GM18870 (cell line): ENCODE results near the gene SLC45A1.
"Not testable (repeated sequence)": the region's sequence is repeated elsewhere in the genome, so short reads cannot be mapped to it uniquely, and the experiment has no call there.

ENCODE experiments used
- ATAC-seq: cut with Tn5 transposase; IDR thresholded peaks from one replicate; pipeline ENCODE4 v1.9.1; 2021; ENCODE audit warnings: moderate library complexity; ENCODE audit not compliant: unreplicated experiment

The SLC45A1 gene

DNA sequence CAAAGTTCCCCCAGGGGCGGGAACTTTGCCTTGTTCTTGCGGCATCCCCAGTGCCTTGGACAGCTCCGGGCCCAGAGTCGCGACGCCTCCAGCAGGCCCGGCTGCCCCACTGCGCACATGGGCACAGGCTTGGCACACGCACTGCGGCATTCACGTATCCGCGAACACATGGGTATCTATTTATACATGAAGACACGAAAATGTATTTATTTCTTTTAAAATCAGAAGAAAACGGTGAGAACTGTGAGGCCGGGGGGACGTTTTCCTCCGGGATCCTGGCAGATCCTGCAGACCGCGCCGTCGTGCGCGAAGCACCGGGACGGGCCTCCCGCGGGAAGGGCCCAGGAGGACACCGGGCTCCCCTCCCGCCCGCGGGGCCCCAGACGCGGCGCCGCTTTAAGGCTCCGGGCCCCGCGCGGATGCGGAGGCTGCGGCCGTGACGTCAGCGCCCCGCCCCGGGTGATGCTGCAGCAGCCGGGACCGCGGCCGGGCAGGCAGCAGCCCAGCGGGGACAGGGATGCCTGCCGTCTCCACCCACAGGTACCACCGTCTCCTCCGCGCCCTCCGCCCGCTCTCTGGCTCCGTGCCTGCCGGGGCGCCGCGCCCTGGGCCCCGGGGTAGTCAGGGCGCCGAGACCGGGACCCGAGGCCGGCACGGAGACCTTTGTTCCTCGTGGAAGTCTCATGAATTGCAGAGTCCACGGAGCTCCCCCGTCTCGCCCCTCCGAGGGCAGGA, at the start of gene SLC45A1:
SLC45A1 (plus strand) TSS at position 468 of the 735 bp plus-strand sequence. CDS start 6,216 bp downstream, outside the sequence.
- ATAC-seq = no peak

DNA sequence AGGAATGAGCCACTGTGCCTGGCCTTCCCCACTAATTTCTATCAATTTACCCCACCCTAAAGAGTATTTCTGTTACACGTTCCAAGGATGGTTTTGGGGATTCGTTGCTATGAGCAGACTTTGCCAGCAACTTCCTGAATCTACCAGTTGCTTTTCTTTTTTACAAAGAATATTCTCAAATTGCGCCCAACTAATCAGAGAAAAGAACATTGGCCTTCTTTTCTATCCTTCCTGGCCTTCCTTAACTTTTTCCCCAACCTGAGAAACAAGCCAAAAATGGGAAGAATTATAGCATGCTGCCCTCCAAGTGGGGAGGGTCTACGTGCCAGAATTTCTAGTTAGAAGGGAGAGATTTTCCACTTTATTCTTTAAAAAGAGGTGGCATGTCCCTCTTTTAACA, 44.9 kb upstream of the SLC45A1 start:
- ATAC-seq = no peak

DNA sequence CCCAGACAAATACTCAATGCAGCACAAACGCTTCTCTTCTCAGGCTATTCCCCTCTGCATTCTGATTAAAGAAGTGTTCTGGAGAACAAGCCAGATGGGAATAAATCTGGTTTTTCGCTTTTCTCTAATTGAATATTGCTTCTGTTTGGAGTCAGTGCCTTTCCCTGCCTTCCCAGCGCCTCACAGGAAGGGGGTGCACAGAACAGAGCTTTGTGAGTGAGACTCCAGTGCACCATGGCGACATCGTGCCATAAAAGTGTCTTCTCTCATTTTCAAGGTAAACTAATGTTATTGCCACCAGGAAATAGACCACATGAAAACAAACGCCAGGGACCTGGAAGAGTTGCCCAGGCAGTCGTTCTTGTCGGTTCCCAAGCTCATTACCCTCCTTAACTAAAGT, 43.6 kb upstream of the SLC45A1 start:
- ATAC-seq = no peak

DNA sequence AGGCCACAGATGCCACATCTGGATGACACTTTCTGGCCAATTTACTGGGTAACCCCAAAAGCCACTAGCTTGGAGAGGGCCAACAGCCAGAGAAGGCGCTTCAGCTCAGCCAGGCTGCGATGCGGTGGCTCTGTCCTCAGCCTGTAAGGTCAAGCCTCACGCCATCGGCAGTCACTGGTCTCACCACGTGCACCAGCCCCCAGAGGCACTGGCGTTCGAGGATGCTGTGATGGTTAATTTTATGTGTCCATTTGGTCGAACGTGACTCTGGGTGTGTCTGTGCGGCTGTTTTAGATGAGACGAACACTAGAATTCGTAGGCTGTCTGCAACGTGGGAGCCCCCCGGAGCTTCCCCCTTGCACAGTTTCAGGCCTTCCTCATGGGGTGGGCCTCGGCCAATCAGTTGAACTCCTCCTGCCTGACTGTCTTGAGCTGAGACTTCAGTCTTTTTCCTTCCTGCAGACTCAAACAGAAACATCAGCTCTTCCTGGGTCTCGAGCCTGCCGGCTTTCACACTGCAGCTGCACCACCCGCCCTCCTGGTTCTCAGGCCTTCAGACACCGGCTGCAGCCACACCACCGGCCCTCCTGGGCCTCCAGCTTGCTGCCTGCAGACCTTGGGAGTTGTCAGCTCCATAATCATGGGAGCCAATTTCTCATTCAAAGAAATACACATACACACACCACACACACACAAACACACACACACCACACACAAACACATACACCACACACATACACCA, 41.6 kb upstream of the SLC45A1 start:
- no peak for ATAC-seq

DNA sequence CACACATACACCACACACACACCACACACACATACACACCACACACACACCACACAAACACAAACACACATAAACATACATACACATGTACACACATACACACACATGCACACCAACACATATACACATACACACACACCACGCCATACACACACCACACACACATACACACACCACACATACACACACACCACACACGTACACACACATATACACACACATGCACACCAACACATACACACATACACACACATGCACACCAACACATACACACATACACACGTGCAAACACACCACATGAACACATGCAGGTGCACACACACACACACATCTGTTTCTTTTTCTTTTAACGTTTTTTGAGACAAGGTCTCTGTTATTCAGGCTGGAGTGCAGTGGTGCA, 41.0 kb upstream of the SLC45A1 start:
- no peak for ATAC-seq

DNA sequence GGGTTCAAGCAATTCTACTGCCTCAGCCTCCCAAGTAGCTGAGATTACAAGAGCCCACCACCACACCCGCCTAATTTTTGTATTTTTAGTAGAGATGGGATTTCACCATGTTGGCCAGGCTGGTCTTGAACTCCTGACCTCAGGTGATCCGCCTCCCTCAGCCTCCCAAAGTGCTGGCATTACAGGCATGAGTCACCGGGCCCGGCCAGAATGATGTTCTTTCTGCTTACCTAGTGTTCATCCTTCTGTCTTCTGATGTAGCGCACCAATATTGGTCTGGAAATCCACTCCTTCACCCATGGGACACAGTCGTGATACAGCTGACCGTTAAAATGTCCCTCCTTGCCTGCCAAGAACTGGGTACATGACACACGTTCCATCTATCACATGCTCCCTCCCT, 39.2 kb upstream of the SLC45A1 start:
- ATAC-seq = not testable (repeated sequence)

DNA sequence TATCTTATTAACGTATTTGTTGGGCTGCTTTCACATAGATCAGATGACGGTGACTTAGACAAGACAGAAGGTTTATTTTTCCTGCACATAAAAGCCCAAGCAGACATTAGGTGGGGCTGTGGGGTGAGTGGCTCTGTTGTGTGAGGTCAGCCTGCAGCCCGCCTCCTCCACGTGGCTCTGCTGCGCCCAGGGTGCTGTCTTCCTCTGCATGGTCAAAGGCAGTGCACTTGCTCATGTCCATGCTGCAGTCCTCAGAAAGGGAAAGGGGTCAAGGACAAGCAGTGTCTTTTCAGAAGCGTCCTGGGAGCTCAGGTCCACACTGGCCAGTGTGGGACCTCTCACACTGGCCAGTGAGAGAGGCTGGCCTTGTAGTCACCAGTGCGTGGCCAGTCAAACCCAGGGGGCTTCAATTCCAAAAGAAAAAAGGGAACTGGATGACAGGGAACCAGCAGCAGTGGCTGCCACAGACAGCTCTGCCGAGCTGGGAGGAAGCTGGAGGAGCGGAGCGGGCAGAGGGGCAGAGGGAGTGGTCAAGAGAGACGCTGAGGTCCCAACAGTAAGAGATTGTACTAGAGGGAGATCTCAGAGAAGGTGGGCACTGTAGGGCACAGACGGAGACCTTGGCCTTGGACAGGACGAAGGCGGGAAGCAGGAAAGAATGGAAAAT, 35.9 kb upstream of the SLC45A1 start:
- ATAC-seq = no peak

DNA sequence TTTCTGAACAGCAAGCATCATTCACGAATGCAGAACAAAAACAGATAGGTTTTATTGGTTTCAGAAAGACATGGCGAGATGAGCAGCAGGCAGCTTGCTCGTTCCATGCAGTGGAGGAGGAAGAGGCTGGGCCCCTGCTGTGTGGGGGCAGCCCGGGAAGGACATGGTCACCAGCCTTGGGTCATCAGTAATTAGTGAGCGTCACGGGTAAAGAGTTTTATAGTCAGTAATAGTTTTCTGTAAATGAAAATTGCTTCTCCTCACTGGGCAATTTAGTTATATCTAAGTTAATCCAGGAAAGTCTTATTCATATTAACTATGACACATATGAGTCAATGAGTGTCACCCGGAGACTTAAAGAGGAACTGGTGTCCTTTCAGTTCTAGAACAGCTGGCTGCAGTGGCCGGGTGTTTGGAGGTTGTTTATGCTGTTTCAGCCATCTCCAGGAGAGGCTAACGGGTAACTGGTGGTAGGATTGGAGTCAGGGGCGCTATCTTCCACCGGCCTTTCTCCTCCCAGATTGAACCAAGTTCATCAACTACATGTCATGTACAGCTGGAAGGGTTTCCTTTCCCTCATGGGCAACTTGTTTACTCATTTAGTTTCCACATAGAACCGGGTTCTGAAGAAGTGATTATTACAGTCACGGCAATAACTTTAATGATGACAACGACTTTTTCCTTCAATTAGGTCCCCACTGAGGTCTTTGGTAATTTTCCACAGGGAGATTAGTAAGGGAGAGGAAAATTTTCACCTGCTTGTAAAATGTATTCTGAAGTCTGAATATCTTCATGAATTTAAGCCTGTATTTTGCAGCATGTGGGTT, 34.6 kb upstream of the SLC45A1 start:
- ATAC-seq = peak; percentile 86

DNA sequence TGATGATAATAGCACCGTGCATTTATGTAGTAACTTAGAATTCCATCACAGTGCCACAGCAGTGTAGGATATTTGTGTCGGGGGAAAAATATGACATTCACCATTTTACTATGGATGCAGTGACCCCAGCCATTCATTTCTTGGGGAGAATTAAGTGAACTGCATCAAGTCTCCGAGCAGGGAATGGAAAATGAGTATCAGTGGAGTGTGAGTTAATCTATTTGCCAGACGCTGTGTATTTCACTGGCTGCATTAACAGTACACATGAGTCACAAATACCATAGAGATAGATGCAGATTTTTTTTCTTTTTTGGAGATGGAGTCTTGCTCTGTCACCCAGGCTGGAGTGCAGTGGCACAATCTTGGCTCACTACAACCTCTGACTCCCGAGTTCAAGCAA, 33.8 kb upstream of the SLC45A1 start:
- no peak for ATAC-seq

DNA sequence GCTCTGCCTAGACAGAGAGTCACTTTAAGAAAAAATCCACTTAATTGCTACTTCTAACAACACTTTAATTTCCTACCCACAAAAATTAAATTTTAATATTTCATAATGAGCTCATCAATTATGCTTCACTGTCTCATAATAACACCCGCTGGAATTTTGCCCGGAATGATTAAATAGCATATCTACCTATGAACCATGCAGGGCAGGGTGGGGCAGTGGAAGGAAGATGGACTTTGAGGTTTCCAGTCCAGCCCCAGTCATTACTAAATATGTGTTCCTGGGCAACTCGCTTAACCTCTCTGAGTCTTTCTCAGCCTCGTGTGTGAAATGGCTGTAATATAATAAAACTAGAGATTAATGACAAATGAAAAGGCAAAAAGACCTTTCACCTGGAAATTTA, 32.8 kb upstream of the SLC45A1 start:
- no peak for ATAC-seq

DNA sequence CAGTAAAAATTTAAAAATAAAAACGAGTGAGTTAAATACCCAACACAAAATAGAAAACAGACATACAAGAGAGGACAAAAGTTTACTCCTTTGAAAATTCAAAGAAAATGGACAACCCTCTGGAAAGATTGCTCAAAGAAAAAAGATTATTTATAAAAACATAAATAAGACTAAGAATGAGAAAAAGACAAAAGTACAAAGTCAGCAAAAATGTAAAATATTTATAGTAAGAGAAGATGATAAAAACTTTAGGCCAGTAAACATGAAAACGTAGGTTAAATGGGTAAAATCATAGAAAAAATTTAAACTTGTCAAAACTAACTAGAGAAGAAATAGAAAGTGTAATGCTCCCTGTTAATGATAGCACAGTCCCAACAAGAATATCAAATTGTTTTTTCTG, 31.9 kb upstream of the SLC45A1 start:
- ATAC-seq = no peak

DNA sequence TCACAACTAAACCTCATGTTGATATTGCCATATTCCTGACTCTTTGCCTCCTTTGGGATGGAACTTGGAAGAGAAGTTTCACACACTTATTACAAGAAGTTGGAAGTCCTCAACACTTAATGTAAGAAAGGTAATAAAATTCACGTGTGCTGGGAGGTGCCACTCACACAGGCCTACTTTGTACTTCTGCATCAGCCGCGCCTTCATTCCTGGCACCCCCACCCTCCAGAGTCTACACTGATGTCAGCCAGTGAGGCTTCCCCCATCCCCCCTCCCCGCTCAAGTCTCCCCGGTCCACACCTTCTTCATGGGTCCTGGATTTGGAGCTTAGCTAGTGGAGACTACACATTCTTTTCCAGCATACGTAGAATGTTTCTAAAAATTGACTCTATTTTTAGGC, 24.8 kb upstream of the SLC45A1 start:
- no peak for ATAC-seq

DNA sequence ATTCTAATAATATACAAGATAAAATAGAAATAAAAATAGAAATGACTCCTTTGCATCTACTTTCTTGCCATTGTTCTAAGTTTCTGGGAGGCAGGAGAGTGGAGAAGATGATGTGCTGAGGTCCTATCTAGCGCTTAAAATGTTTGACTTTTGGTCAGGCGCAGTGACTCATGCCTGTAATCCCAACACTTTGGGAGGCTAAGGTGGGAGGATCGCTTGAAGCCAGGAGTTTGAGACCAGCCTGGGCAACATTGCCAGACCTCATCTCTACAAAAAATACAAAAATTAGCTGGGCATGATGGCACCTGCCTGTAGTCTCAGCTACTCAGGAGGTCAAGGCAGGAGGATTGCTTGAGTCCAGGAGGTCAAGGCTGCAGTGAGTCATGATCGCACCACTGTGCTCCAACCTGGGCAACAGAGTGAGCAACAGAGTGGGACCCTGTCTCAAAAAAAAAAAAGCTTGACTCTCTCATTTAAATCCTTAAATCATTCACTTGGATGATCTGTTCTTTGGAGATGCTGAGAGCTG, 24.2 kb upstream of the SLC45A1 start:
- no peak for ATAC-seq

DNA sequence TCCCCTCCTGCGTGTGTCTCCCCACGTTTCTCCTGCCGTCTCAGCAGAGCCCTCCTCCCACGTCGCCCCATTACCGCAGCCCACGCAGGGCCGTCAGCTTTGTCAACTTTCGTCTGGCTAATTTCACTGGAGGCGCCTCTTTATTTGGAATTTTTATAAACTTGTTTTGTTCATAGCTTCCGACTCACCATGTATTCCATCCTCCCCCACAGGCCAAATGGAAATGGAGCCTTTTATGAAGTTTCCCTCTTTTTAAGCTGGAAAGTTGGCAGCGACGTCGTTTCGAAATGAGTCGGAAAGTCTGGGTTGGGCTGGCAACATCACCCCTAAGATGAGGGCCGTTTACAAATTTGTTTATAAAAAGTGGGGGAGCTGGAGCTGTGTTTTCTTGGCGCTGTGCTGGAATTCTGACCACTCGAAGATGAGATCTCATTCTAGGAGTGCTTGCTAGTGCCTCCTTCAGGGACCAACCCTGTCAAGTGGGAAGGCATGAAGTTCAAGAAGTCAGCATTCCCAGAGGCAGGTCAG, 23.7 kb upstream of the SLC45A1 start:
- no peak for ATAC-seq

DNA sequence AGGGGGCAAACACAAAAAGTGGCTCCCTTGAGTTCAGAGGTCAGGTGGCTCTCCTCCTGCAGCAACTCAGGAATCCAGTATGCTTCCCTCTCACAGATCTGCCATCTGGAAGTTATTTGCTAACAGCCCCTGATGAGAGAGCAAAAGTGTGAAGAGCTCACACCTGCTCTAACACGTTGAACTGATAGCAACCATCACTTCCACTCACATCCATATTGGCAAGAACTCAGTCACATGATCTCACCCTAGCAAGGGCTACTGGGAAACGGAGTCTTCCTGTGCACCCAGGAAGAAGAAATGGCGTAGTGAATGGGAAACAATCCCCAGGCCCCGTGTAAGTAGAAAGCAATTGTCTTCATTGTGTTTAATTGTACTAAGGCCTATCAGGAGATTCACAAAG, 20.7 kb upstream of the SLC45A1 start:
- ATAC-seq = no peak

DNA sequence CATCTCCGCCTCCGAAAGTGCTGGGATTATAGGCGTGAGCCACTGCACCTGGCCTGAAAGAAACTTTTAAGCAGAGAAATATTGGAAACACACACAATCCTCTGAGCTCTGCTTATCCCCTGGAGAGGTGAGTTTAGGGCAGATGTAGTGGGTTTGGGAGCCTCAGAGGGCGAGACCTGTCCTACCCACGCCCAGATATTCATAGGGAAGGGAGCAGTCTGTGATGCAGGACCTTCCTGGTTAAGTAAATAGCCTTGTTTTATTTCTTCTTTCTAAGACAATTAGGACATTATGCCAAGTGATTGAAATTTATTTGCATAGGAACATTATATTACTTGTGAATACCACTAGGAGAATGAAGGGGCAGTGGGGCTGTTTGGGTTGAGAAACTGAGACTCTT, 18.0 kb upstream of the SLC45A1 start:
- no peak for ATAC-seq

DNA sequence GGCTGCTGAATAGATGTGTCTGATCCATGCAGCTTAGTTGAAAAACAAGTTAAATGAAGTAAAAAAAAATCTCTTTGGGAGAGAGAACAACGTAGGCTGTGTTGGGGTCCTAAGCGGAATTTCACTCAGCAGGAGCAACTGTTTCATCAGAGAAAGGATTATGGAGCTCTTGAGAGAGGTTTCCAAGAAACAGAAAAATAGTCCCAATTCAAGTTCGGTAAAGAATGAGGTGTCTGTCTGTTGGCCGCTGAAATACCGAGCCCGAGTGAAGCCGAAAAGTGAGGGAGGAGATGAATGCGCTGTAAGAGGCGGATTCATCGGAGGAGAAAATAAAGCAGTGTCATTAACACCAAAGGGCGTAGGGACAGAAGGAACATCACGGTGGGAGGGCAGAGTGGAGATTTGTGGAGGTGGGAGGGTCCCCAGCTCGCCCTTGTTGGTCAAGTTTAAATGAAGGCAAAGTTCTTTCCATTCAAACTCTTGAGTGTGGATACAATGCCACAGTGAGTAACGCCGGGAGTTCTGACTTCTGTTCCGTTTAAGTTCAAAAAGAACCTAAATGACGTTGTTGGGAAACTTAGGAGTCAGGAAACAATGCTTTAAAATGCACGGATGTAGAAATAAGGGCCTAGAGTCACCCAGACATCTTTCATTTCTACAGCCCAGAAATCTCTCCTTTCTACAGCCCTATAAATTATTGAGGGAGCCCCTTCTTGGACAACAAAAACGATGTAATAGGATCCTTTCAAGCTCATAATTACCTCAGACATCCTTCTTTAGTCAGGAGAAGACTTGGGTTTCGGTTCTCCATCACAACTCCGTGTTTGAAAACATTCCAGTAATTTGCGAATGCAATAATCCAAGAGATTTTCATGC, 15.6 kb upstream of the SLC45A1 start:
- no peak for ATAC-seq

DNA sequence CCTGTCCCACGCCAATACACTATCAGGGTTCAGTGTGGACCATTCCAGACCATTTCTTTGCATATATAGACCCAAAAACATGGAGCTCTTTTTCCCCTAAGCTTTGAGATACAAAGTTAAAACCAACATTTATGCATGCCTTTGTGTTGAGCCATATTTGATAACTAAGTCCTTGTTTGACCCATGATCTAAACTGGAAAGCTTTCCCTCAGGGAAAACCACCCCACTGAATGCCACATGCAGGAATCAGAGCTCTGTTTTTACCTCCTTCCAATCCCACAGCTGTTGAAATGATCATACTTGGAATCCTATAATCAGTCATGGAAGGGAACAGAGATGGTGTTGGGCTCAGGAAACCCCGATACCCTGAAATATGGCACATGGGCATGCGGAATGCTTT, 14.8 kb upstream of the SLC45A1 start:
- ATAC-seq = no peak

DNA sequence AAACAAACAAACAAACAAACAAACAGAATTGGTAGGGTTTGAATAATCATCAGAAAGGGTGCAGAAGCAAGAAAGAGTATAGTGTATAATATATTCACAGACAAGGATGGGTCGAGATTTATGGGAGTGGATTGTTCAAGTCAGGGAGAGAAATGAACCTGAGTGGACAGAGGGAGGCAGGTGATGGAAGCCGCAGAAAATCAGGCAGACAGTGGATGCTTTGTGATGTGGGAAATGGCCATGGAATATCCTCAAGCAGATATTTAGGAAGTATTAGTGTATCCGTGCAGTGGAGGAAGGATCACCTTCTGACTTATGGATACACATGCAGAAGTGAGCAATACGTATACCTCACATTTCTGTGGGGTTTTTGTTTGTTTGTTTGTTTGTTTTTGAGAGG, 14.0 kb upstream of the SLC45A1 start:
- ATAC-seq = no peak

DNA sequence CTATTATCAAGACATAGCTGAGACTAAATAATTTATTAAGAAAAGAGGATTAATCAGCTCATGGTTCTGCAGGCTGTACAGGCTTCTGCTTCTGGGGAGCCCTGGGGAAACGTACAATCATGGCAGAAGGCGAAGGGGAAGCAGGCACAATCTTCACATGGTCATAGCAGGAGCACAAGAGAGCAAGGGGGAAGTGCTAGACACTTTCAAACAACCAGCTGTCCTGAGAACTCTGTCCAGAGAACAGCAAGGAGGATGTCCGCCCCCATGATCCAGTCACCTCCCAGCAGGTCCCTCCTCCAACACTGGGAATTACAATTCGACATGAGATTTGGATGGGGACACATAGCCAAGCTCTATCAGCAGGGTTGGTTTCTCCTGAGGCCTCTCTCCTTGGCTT, 10.3 kb upstream of the SLC45A1 start:
- no peak for ATAC-seq
